Panc1 (cell line): ENCODE results near the gene IGFN1.

ENCODE experiments used
- POLR2AphosphoS5 ChIP-seq: IDR thresholded peaks from 2 replicates; pipeline ENCODE4 v1.6.1; 2012; ENCODE audit warnings: mild to moderate bottlenecking, low read depth, low read length, moderate library complexity
- TF ChIP-seq, protein P1 (sequence below): fragments of 450-650 bp; IDR thresholded peaks from 2 replicates; pipeline ENCODE4 v1.5.1; 2017; ENCODE audit warnings: mild to moderate bottlenecking

DNA sequence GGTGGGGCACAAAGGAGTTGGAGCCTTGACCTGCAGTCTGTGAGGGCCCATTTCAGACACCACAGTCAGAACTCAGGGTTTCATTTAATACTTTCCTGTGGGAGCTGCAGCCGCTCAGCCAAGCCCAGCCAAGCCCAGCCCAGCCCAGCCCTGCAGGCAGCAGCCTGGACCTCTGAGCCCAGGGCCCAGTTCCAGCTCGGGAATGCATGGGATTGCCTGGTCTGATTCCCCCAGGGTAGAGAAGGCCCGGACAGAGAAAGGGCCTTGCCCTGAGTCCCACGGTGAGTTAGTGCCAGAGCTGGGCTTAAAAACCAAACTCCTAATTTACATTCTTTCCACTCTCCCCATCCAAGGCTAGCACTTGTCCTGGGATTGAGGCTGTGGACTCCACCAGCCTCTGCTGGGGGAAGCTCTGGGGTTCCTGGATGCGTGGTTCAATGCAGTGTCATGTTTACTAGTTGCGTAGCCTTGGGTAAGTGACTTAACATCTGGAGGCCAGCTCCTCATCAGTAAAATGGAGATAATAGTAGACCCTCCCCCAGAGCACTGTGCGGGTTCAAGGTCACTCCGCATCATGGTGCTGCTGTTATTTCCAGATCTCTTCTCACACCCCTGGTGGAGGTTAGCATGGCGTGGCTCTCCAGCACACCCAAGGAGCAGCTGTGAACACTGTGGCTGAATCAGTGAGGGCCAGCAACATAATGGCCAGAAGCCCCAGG, 63.4 kb downstream of the IGFN1 start:
- TF ChIP-seq, protein P1, sequence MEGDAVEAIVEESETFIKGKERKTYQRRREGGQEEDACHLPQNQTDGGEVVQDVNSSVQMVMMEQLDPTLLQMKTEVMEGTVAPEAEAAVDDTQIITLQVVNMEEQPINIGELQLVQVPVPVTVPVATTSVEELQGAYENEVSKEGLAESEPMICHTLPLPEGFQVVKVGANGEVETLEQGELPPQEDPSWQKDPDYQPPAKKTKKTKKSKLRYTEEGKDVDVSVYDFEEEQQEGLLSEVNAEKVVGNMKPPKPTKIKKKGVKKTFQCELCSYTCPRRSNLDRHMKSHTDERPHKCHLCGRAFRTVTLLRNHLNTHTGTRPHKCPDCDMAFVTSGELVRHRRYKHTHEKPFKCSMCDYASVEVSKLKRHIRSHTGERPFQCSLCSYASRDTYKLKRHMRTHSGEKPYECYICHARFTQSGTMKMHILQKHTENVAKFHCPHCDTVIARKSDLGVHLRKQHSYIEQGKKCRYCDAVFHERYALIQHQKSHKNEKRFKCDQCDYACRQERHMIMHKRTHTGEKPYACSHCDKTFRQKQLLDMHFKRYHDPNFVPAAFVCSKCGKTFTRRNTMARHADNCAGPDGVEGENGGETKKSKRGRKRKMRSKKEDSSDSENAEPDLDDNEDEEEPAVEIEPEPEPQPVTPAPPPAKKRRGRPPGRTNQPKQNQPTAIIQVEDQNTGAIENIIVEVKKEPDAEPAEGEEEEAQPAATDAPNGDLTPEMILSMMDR = no peak
- no peak for TF ChIP-seq POLR2AphosphoS5
